ENCODE results near the gene DNM2.

DNA sequence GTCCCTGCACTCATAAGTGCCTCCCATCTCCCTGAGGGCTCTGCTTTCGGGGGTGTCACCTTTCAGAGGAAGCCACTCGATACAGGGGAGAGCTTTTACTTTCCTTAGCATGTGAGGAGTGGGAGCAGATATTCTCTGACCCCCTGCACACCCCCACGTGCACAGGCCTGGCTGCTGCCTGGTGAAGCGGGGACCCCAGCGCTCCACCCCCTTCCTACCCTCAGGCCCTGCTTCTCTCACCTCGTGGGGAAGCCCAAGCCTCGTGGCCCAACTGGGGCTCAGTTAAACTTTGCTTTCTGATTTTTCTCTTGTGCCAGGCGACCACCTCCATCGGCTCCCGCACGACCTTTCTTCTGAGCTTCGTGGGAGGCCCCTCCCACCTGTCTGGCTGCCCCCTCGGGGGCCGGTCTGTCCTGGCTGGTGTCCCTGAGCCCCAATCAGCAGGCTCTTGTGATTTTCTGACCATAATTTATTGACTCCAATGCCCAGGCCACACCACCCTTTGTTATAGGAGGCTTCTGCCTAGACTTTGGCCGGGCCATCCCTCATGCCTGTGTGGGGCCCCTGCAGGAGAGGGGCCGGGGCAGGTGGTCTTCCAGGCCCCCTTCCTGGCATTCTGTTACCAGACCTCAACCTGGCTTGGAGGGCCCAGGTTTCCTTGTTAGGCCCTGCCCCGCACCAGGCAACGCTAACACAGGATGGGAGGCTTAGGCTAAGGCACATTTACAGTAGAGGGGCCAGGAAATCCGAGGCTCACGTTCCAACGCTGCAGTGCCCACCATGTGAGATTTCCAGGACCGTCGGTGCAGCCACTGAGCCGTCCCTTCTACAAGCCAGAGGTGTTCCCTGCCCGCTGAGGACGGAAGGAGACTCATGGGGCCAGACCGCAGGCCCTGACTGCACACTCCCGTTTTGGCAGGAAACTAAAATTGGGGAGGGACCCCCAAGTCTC, 114.4 kb downstream of the DNM2 start:
- no peak for TF ChIP-seq ZNF274 (IDR thresholded peaks at IDR 0.05; ENCODE audit: low read depth, low read length)
- no peak for TF ChIP-seq YY1 (IDR thresholded peaks at IDR 0.05; ENCODE audit: insufficient read depth, insufficient read length)
- TF ChIP-seq SUZ12 (IDR thresholded peaks at IDR 0.05; ENCODE audit: extremely low read depth, insufficient read depth, insufficient read length) = no peak
